PC-9 (cell line): ENCODE data around the gene GYS2.

Source experiments
- CTCF ChIP-seq: fragments of 200-600 bp; sonication (generic); conservative IDR thresholded peaks from 2 replicates; pipeline ENCODE4 v1.6.1; 2017; ENCODE audit warnings: mixed run types, antibody characterized with exemption, mild to moderate bottlenecking, moderate library complexity
- EZH2 ChIP-seq: fragments of 200-600 bp; sonication (generic); IDR thresholded peaks from 2 replicates; pipeline ENCODE4 v1.8.0; 2017; ENCODE audit warnings: antibody characterized with exemption, low read depth

DNA sequence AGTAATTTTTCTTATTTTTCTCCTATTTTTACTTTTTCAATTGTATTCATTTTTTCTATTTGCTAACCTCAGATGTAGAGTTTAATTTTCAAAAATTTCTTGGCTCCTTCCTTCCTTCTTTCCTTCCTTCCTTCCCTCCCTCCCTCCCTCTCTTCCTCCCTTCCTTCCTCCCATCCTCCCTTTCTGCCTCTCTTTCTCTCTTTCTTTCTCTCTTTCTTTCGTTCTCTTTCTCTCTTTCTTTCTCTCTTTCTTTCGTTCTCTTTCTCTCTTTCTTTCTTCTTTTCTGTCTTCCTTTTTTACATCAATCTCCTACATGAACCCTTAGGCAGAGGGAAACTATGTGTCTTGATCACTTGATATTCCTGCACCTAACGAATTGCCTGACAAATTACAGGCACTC lies 12.4 kb upstream of the GYS2 start:
- TF ChIP-seq EZH2 (no peak), CTCF (no peak)
